Neural cell (in vitro differentiated cells): ENCODE data around the gene NUP210L. TPM values are rescaled to one million over a fixed set of nuclear protein-coding genes. Genes with fewer than 3 reads are reported as not detected.

Experiments
- H2AFZ ChIP-seq: fragments of 200-600, 300-800 bp; sonication (generic), shearing (Covaris generic); 2 replicates; pipeline ENCODE4 v1.6.0; 2014; ENCODE audit warnings: low read depth, mild to moderate bottlenecking, antibody characterized with exemption, low read length, moderate library complexity
- H3F3A ChIP-seq: fragments of 200-600 bp; shearing (Covaris generic); 2 replicates; pipeline ENCODE4 v1.6.1; 2016; ENCODE audit warnings: mild to moderate bottlenecking, moderate library complexity, mixed read lengths, antibody characterized with exemption, low read length; ENCODE audit not compliant: insufficient read depth, poor library complexity, severe bottlenecking
- H3K27ac ChIP-seq: fragments of 200-600, 300-800 bp; sonication (generic), shearing (Covaris generic); 2 replicates; pipeline ENCODE4 v1.5.1; 2014; ENCODE audit warnings: mild to moderate bottlenecking, low read length, moderate library complexity
- H3K27me3 ChIP-seq: fragments of 300-800, 200-600 bp; sonication (generic), shearing (Covaris generic); 2 replicates; pipeline ENCODE4 v1.6.0; 2014; ENCODE audit warnings: mild to moderate bottlenecking, low read depth, low read length, moderate library complexity; ENCODE audit not compliant: insufficient read depth
- H3K36me3 ChIP-seq: fragments of 300-800, 200-600 bp; sonication (generic), shearing (Covaris generic); 2 replicates; pipeline ENCODE4 v1.5.1; 2014; ENCODE audit warnings: mild to moderate bottlenecking, antibody characterized with exemption, low read length, moderate library complexity; ENCODE audit not compliant: insufficient read depth
- H3K4me2 ChIP-seq: fragments of 300-800, 200-600 bp; sonication (generic), shearing (Covaris generic); 2 replicates; pipeline ENCODE4 v1.6.0; 2014; ENCODE audit warnings: mild to moderate bottlenecking, low read length
- H3K4me3 ChIP-seq: fragments of 300-800, 200-600 bp; sonication (generic), shearing (Covaris generic); 2 replicates; pipeline ENCODE4 v1.5.1; 2014; ENCODE audit warnings: mild to moderate bottlenecking, low read length, moderate library complexity
- H3K79me2 ChIP-seq: fragments of 200-600 bp; shearing (Covaris generic); replicated peaks from 2 replicates; pipeline ENCODE4 v1.6.0; 2014; ENCODE audit warnings: mild to moderate bottlenecking, low read length, moderate library complexity; ENCODE audit not compliant: insufficient read depth
- H3K9ac ChIP-seq: fragments of 300-800, 200-600 bp; sonication (generic), shearing (Covaris generic); 2 replicates; pipeline ENCODE4 v1.6.1; 2016; ENCODE audit warnings: mild to moderate bottlenecking, low read length, mixed read lengths
- H3K9me2 ChIP-seq: fragments of 200-600 bp; shearing (Covaris generic); 2 replicates; pipeline ENCODE4 v1.6.1; 2016; ENCODE audit warnings: mild to moderate bottlenecking, low read length, mixed read lengths; ENCODE audit not compliant: insufficient read depth
- H3K9me3 ChIP-seq: fragments of 200-600, 300-800 bp; sonication (generic), shearing (Covaris generic); 2 replicates; pipeline ENCODE4 v1.6.1; 2016; ENCODE audit warnings: mild to moderate bottlenecking, mixed run types, low read length, moderate library complexity, mixed read lengths
- H4K20me1 ChIP-seq: fragments of 200-600 bp; shearing (Covaris generic); 2 replicates; pipeline ENCODE4 v1.6.1; 2016; ENCODE audit warnings: mild to moderate bottlenecking, mixed run types; ENCODE audit not compliant: insufficient read depth
- CTCF ChIP-seq: fragments of 450-650 bp; IDR thresholded peaks from 2 replicates; pipeline ENCODE4 v1.5.1; 2014; ENCODE audit warnings: antibody characterized with exemption, mild to moderate bottlenecking, moderate library complexity; ENCODE audit not compliant: poor library complexity, severe bottlenecking
- EP300 ChIP-seq: fragments of 450-650 bp; conservative IDR thresholded peaks from 2 replicates; pipeline ENCODE4 v1.6.1; 2014; ENCODE audit warnings: antibody characterized with exemption, mild to moderate bottlenecking, moderate library complexity; ENCODE audit not compliant: poor library complexity, severe bottlenecking
- EZH2 ChIP-seq: fragments of 200-600, 300-800 bp; shearing (Covaris generic), sonication (generic); IDR thresholded peaks from 2 replicates; pipeline ENCODE4 v1.6.1; 2014; ENCODE audit warnings: antibody characterized with exemption, low read length, borderline replicate concordance, mild to moderate bottlenecking; ENCODE audit not compliant: insufficient read depth, poor library complexity, severe bottlenecking
- MXI1 ChIP-seq: fragments of 450-650 bp; conservative IDR thresholded peaks from 2 replicates; pipeline ENCODE4 v1.6.1; 2014; ENCODE audit warnings: antibody characterized with exemption, mild to moderate bottlenecking; ENCODE audit not compliant: poor library complexity, severe bottlenecking
- POLR2AphosphoS5 ChIP-seq: IDR thresholded peaks from 2 replicates; pipeline ENCODE4 v1.6.1; 2012
- RAD21 ChIP-seq: fragments of 450-650 bp; conservative IDR thresholded peaks from 2 replicates; pipeline ENCODE4 v1.6.1; 2014; ENCODE audit warnings: antibody characterized with exemption, mild to moderate bottlenecking, moderate library complexity
- SMC3 ChIP-seq: fragments of 450-650 bp; conservative IDR thresholded peaks from 2 replicates; pipeline ENCODE4 v1.6.1; 2014; ENCODE audit warnings: antibody characterized with exemption, mild to moderate bottlenecking, moderate library complexity; ENCODE audit not compliant: poor library complexity
- TAF1 ChIP-seq: IDR thresholded peaks from 2 replicates; pipeline ENCODE4 v1.6.1; 2012; ENCODE audit warnings: low read depth
- polyA plus RNA-seq: library from polyadenylated mRNA; depleted of rRNA; stranded (reverse); fragments of >200 nt; gene quantifications from 2 replicates; pipeline ENCODE4 v1.2.3, GENCODE V29; 2014
- TF ChIP-seq, protein P1 (sequence below): IDR thresholded peaks from 2 replicates; pipeline ENCODE4 v1.6.1; 2012; ENCODE audit warnings: borderline replicate concordance

Gene NUP210L
- polyA plus RNA-seq, 1 donor from 2014 or later, result 0.09 TPM

GRCh38 chr1:153951801-153952200 lies 203.1 kb downstream of the NUP210L start:
- no peaks in the 10 kb centered on the region for H3K27me3 ChIP-seq
- H4K20me1 ChIP-seq, result no peaks in the 10 kb centered on the region
- H3K9me3 ChIP-seq, result no peaks in the 10 kb centered on the region
- no peak overlapping the region for H3K9ac ChIP-seq
- no peak overlapping the region for H2AFZ ChIP-seq
- no peak overlapping the region for H3K4me2 ChIP-seq
- peaks cover 23% of the 10 kb centered on the region for H3K79me2 ChIP-seq
- no peak overlapping the region for H3K4me3 ChIP-seq
- no peaks in the 10 kb centered on the region for H3K9me2 ChIP-seq
- no peak overlapping the region for H3K27ac ChIP-seq
- H3K36me3 ChIP-seq, result no peaks in the 10 kb centered on the region
- TF ChIP-seq TAF1 (no peak), SMC3 (no peak)
- TF ChIP-seq, protein P1, sequence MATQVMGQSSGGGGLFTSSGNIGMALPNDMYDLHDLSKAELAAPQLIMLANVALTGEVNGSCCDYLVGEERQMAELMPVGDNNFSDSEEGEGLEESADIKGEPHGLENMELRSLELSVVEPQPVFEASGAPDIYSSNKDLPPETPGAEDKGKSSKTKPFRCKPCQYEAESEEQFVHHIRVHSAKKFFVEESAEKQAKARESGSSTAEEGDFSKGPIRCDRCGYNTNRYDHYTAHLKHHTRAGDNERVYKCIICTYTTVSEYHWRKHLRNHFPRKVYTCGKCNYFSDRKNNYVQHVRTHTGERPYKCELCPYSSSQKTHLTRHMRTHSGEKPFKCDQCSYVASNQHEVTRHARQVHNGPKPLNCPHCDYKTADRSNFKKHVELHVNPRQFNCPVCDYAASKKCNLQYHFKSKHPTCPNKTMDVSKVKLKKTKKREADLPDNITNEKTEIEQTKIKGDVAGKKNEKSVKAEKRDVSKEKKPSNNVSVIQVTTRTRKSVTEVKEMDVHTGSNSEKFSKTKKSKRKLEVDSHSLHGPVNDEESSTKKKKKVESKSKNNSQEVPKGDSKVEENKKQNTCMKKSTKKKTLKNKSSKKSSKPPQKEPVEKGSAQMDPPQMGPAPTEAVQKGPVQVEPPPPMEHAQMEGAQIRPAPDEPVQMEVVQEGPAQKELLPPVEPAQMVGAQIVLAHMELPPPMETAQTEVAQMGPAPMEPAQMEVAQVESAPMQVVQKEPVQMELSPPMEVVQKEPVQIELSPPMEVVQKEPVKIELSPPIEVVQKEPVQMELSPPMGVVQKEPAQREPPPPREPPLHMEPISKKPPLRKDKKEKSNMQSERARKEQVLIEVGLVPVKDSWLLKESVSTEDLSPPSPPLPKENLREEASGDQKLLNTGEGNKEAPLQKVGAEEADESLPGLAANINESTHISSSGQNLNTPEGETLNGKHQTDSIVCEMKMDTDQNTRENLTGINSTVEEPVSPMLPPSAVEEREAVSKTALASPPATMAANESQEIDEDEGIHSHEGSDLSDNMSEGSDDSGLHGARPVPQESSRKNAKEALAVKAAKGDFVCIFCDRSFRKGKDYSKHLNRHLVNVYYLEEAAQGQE, result no peak
- H3F3A ChIP-seq, result no peaks in the 10 kb centered on the region

- Histone ChIP-seq H2AFZ (no peak overlapping the region), H3K4me2 (no peak overlapping the region), H3K79me2 (peaks cover 17% of the 10 kb centered on the region), H3K36me3 (no peaks in the 10 kb centered on the region), H3K27me3 (no peaks in the 10 kb centered on the region), H3K4me3 (no peak overlapping the region), H3K9me3 (no peaks in the 10 kb centered on the region), H3F3A (no peaks in the 10 kb centered on the region), H3K9me2 (no peaks in the 10 kb centered on the region), H4K20me1 (no peaks in the 10 kb centered on the region), H3K27ac (no peak overlapping the region), H3K9ac (no peak overlapping the region)
- TF ChIP-seq EP300 (no peak), POLR2AphosphoS5 (no peak), RAD21 (no peak), MXI1 (no peak), CTCF (no peak), EZH2 (no peak)
These were observed 203.7 kb downstream of the NUP210L start for GRCh38 chr1:153951183-153951582.

GRCh38 chr1:153946622-153947241 lies 208.1 kb downstream of the NUP210L start, which contains the start of gene DENND4B:
Gene DENND4B (minus strand): TSS chr1:153946718. CDS start chr1:153944374, 2,344 bp downstream.
- no peaks in the 10 kb centered on the region for H3K9me3 ChIP-seq
- H3K27ac ChIP-seq, result peak within 1 kb of the TSS; percentile 47
- no peaks in the 10 kb centered on the region for H3K36me3 ChIP-seq
- TF ChIP-seq POLR2AphosphoS5 (no peak), TAF1 (no peak), EP300 (no peak), SMC3 (peak; percentile 75), EZH2 (no peak), MXI1 (no peak), CTCF (peak; percentile 82), RAD21 (peak; percentile 62)
- TF ChIP-seq, protein P1, result no peak
- H3F3A ChIP-seq, result no peaks in the 10 kb centered on the region
- H3K79me2 ChIP-seq, result peaks cover 4% of the 10 kb centered on the region
- no peaks in the 10 kb centered on the region for H3K9me2 ChIP-seq
- H3K27me3 ChIP-seq, result no peaks in the 10 kb centered on the region
- H3K9ac ChIP-seq, result peak within 1 kb of the TSS; percentile 79
- peak within 1 kb of the TSS; percentile 18 for H2AFZ ChIP-seq
- peak within 1 kb of the TSS; percentile 85 for H3K4me3 ChIP-seq
- peak within 1 kb of the TSS; percentile 67 for H3K4me2 ChIP-seq
- no peaks in the 10 kb centered on the region for H4K20me1 ChIP-seq
